Upper lobe of left lung (tissue), 4 donors: ENCODE data around the gene MIEF1.

Experiments
- CTCF ChIP-seq, 6 experiments: fragments of 450-650 bp in 4 of 6; fragments of 200-600 bp in 2 of 6; sonication (generic) in 2 of 6; IDR thresholded peaks; one replicate each; pipeline ENCODE4 v1.5.1; 2016 to 2019; ENCODE audit warnings: antibody characterized with exemption in 6 of 6
- EP300 ChIP-seq, 4 donors: sonication (generic); formaldehyde crosslinking; IDR thresholded peaks; one replicate each; pipeline ENCODE4 v1.5.1; 2017; ENCODE audit warnings: antibody characterized with exemption in 4 of 4, control low read depth in 2 of 4
- POLR2A ChIP-seq, 4 donors: fragments of 450-650 bp; IDR thresholded peaks; one replicate each; pipeline ENCODE4 v1.5.1; 2016 to 2017; ENCODE audit warnings: antibody characterized with exemption in 4 of 4, mild to moderate bottlenecking in 2 of 4

- TF ChIP-seq CTCF (IDR thresholded peaks at IDR 0.05), result no peak
- no peak for TF ChIP-seq POLR2A (IDR thresholded peaks at IDR 0.05)
- TF ChIP-seq EP300 (IDR thresholded peaks at IDR 0.05), result no peak
Observed at GRCh38 chr22:39486951-39487825, 14.9 kb upstream of the MIEF1 start.
